HG02763 (cell line): ENCODE measurements around the gene FNBP1.

ENCODE experiments used
- ATAC-seq: cut with Tn5 transposase; IDR thresholded peaks from one replicate; pipeline ENCODE4 v1.9.1; 2021; ENCODE audit warnings: mild to moderate bottlenecking, moderate library complexity; ENCODE audit not compliant: unreplicated experiment

The FNBP1 gene

GRCh38 chr9:129863059-129863690 is 179.8 kb downstream of the FNBP1 start:
- ATAC-seq, result no peak

GRCh38 chr9:129861447-129861827 is 181.6 kb downstream of the FNBP1 start:
- ATAC-seq, result no peak

- ATAC-seq, result no peak
Observed at GRCh38 chr9:129860653-129861446, 182.1 kb downstream of the FNBP1 start.

GRCh38 chr9:129858167-129858962 is 184.6 kb downstream of the FNBP1 start:
- ATAC-seq, result no peak

GRCh38 chr9:129857207-129857606 is 185.8 kb downstream of the FNBP1 start:
- ATAC-seq, result no peak

GRCh38 chr9:129854588-129855110 is 188.3 kb downstream of the FNBP1 start:
- no peak for ATAC-seq

GRCh38 chr9:129853614-129854013 is 189.4 kb downstream of the FNBP1 start:
- ATAC-seq, result no peak

GRCh38 chr9:129852579-129852978 is 190.4 kb downstream of the FNBP1 start:
- no peak for ATAC-seq

GRCh38 chr9:129851821-129852220 is 191.2 kb downstream of the FNBP1 start:
- ATAC-seq, result no peak

- no peak for ATAC-seq
Observed at GRCh38 chr9:129850821-129851550, 192.0 kb downstream of the FNBP1 start.

GRCh38 chr9:129849901-129850300 is 193.1 kb downstream of the FNBP1 start:
- no peak for ATAC-seq

GRCh38 chr9:129848712-129849441 is 194.1 kb downstream of the FNBP1 start:
- no peak for ATAC-seq

- ATAC-seq, result no peak
Observed at GRCh38 chr9:129845373-129845772, 197.6 kb downstream of the FNBP1 start.

GRCh38 chr9:129841071-129841470 is 201.9 kb downstream of the FNBP1 start:
- ATAC-seq, result no peak

GRCh38 chr9:129840034-129840433 is 203.0 kb downstream of the FNBP1 start:
- no peak for ATAC-seq

- ATAC-seq, result no peak
Observed at GRCh38 chr9:129839324-129840023, 203.5 kb downstream of the FNBP1 start.

GRCh38 chr9:129838707-129839259 is 204.2 kb downstream of the FNBP1 start:
- ATAC-seq, result no peak
